Panc1 (cell line): ENCODE measurements around the gene LHB.
"Not testable (repeated sequence)": the region's sequence is repeated elsewhere in the genome, so short reads cannot be mapped to it uniquely, and the experiment has no call there.

ENCODE experiments used
- CTCF ChIP-seq: fragments of 450-650 bp; IDR thresholded peaks from 2 replicates; pipeline ENCODE4 v1.5.1; 2017; ENCODE audit warnings: mild to moderate bottlenecking
- TF ChIP-seq, protein P1 (sequence below), 2 experiments: IDR thresholded peaks; 2 replicates each; pipeline ENCODE4 v1.6.1; 2011 to 2012; ENCODE audit warnings: low read depth in 2 of 2, control low read depth in 1 of 2, low read length in 1 of 2, mild to moderate bottlenecking in 1 of 2, moderate library complexity in 1 of 2; ENCODE audit not compliant: insufficient read depth in 1 of 2

DNA sequence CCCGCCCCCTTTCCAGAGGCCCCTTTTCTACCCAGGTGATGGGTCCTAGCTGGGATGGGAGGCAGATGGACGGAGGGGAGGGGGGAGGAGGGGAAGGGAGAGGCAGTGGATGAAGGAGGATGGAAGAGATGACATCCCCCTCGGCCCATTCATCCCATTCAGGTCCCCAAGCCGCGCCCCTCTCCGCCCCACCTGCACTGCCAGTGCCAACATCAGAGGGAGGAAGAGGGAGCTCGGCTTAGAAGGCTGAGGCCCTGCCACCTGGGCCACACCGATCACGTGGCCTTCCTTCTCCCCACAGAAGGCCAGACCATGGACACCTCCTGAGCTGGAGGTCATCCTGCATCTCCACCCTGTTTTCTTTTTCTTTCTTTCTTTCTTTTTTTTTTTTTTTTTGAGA lies 11.8 kb upstream of the LHB start:
- not testable (repeated sequence) for TF ChIP-seq CTCF
- TF ChIP-seq, protein P1, sequence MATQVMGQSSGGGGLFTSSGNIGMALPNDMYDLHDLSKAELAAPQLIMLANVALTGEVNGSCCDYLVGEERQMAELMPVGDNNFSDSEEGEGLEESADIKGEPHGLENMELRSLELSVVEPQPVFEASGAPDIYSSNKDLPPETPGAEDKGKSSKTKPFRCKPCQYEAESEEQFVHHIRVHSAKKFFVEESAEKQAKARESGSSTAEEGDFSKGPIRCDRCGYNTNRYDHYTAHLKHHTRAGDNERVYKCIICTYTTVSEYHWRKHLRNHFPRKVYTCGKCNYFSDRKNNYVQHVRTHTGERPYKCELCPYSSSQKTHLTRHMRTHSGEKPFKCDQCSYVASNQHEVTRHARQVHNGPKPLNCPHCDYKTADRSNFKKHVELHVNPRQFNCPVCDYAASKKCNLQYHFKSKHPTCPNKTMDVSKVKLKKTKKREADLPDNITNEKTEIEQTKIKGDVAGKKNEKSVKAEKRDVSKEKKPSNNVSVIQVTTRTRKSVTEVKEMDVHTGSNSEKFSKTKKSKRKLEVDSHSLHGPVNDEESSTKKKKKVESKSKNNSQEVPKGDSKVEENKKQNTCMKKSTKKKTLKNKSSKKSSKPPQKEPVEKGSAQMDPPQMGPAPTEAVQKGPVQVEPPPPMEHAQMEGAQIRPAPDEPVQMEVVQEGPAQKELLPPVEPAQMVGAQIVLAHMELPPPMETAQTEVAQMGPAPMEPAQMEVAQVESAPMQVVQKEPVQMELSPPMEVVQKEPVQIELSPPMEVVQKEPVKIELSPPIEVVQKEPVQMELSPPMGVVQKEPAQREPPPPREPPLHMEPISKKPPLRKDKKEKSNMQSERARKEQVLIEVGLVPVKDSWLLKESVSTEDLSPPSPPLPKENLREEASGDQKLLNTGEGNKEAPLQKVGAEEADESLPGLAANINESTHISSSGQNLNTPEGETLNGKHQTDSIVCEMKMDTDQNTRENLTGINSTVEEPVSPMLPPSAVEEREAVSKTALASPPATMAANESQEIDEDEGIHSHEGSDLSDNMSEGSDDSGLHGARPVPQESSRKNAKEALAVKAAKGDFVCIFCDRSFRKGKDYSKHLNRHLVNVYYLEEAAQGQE (IDR thresholded peaks at IDR 0.05; ENCODE audit: insufficient read depth in 1 of 2, low read depth in 2 of 2, low read length in 1 of 2): not testable (repeated sequence)
